Muscle layer of colon (tissue), 2 donors: Measurements from ENCODE around the gene DIAPH1.

Source experiments
- H3K27ac ChIP-seq: one replicate; pipeline ENCODE4 v1.7.0; 2013; ENCODE audit warnings: low read depth, mild to moderate bottlenecking, low read length, moderate library complexity
- H3K27me3 ChIP-seq, 2 donors: one replicate each; pipeline ENCODE4 v1.7.0; 2013; ENCODE audit warnings: low read length in 2 of 2, mild to moderate bottlenecking in 2 of 2; ENCODE audit not compliant: insufficient read depth in 2 of 2, control insufficient read depth in 1 of 2
- H3K36me3 ChIP-seq: one replicate; pipeline ENCODE4 v1.7.0; 2013; ENCODE audit warnings: mild to moderate bottlenecking, low read length; ENCODE audit not compliant: insufficient read depth
- H3K4me1 ChIP-seq: one replicate; pipeline ENCODE4 v1.7.0; 2013; ENCODE audit warnings: mild to moderate bottlenecking, low read length; ENCODE audit not compliant: insufficient read depth
- H3K4me3 ChIP-seq, 2 donors: one replicate each; pipeline ENCODE4 v1.7.0; 2013; ENCODE audit warnings: low read length in 2 of 2, low read depth in 1 of 2, mild to moderate bottlenecking in 1 of 2, moderate library complexity in 1 of 2
- H3K9ac ChIP-seq: one replicate; pipeline ENCODE4 v1.7.0; 2013; ENCODE audit warnings: low read length
- H3K9me3 ChIP-seq: one replicate; pipeline ENCODE4 v1.7.0; 2013; ENCODE audit warnings: mild to moderate bottlenecking, low read length
- donor health status: abdominal sarcoma.
- donor health status: Adenocarcinoma of cecum.

Gene DIAPH1

DNA sequence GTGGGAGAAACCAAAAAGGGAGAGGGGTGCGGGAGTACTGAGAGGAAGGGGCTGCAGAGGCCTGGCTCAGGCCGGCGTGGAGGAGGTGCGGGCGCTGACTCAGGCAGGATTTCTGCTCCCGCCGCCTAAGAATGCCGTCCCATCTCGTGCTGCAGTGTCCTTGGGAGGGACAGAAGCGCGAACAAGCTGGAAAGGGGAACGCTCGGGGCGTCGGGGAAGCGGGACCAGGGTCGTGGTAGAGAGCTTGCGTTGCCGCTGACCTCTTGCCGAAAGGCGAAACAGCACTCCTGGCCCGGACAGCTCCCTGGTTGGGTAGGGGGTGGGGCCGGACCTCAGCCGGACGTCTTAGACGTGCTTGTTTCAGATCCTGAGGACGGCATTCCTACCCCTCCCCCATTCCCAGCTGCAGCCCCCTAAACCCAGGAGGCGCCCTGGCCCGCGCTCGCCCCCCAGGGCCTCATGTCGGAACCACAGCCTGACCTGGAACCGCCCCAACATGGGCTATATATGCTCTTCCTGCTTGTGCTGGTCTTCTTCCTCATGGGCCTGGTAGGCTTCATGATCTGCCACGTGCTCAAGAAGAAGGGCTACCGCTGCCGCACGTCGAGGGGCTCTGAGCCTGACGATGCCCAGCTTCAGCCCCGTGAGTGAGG is 19.1 kb upstream of the DIAPH1 start:
- Histone ChIP-seq H3K36me3 (peaks cover 10% of the 10 kb centered on the region), H3K4me1 (peaks cover 21% of the 10 kb centered on the region), H3K27ac (no peak overlapping the region), H3K9ac (no peak overlapping the region), H3K4me3 (peak overlapping the region; percentile 85 to 92), H3K27me3 (peaks cover 3 to 14% of the 10 kb centered on the region in 2 donors), H3K9me3 (no peaks in the 10 kb centered on the region)

DNA sequence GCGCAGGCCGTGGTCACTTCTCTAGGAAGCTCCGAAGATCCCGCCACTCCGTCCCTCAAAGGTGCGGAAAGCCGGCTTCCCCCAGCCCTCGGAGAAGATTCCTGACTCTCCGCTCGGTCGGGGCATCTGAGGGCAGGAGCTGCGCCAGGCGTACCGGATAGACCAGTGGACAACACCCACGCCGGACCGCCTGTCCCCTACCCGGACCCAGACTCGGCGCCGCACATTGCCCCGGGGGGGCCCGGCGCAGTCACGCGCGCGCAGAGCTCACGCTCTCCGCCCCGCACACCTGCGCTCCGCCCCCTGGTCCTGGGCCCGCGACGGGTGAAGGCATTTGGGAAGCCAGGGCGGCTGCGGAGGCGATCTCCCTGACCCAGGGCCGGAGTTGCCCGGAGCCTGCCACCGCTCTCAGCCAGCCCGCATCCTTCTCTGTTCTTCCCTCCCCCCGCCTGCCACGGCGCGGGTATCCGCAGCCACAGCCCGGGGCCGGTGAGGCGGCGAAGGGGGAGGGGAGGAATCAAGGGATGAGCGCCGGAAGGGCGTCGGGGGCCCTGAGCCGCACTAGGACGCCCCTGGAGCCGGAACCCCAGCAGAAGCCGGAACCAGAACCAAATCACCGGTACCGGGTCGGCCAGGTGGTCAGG is 18.4 kb upstream of the DIAPH1 start:
- H3K4me3 ChIP-seq: peak overlapping the region; percentile 85 to 92
- peaks cover 15% of the 10 kb centered on the region for H3K36me3 ChIP-seq
- peaks cover 21% of the 10 kb centered on the region for H3K4me1 ChIP-seq
- no peak overlapping the region for H3K9ac ChIP-seq
- peaks cover 3 to 14% of the 10 kb centered on the region in 2 donors for H3K27me3 ChIP-seq
- H3K9me3 ChIP-seq: no peaks in the 10 kb centered on the region
- no peak overlapping the region for H3K27ac ChIP-seq

DNA sequence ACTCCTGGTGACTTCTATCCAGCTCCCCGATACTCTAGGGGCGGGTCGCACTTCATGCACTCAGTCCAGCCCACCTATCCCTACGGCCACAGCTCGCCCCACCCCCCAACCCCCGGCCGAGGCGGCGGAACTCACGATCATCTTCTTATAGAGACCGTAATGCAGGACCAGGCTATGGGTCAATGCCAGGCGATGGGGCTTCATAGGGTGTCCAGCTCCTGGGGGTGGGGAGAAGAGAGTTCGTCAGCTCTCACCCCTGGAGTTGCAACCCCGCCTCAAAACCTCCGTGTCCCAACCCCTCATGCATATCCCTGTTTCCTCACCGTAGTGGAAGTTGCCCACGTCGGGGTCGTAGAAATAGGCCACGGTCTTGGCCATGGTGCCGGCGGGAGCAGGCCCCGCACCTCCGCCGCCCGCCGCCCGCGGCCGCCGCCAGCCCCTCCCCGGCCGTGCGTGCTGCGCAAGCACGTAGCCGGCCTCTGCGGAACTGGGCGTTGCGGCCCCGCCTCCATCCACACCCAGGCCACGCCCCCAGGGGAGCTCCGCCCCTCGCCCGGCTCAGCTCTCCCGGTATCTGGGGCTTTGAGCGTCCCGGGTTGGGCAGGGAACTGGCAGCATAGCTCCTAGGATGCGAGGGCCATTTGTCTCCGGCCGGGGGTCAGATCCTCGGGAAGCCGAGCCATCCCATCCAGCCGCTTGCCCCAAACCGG is 17.8 kb upstream of the DIAPH1 start, which contains the start of the genes HDAC3 and RELL2:
TSS of gene HDAC3 (minus strand) at position 437 of the 710 bp plus-strand sequence. CDS start at position 378, 59 bp downstream.
TSS of gene RELL2 (plus strand) at position 585 of the 710 bp plus-strand sequence. CDS start 1,229 bp downstream, outside the sequence.
- Histone ChIP-seq H3K4me1 (peaks cover 21% of the 10 kb centered on the region), H3K9ac (peak within 1 kb of the TSS; percentile 40), H3K27me3 (peaks cover 3 to 14% of the 10 kb centered on the region in 2 donors), H3K4me3 (peak within 1 kb of the TSS; percentile 85 to 92), H3K9me3 (no peaks in the 10 kb centered on the region), H3K36me3 (peaks cover 15% of the 10 kb centered on the region), H3K27ac (peak within 1 kb of the TSS; percentile 69)

DNA sequence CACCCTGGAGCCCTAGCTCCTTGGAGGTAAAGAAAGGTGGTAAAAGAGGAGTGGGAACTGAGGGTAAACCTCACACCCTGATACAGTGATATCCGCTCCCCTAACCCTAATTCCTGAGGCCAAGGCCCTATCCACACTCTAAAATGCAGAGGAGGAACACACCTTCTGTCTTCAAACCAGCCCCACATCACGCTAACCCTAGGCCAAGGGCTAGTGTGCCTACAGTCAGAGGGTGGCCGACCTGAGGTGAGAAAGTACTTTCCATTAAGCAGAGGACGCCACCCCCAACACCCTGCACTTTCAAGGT is 17.3 kb upstream of the DIAPH1 start:
- peaks cover 3 to 14% of the 10 kb centered on the region in 2 donors for H3K27me3 ChIP-seq
- peak overlapping the region; percentile 69 for H3K27ac ChIP-seq
- H3K4me1 ChIP-seq: peaks cover 21% of the 10 kb centered on the region
- peak overlapping the region; percentile 40 for H3K9ac ChIP-seq
- no peaks in the 10 kb centered on the region for H3K9me3 ChIP-seq
- peaks cover 14% of the 10 kb centered on the region for H3K36me3 ChIP-seq
- peak overlapping the region; percentile 85 to 92 for H3K4me3 ChIP-seq

DNA sequence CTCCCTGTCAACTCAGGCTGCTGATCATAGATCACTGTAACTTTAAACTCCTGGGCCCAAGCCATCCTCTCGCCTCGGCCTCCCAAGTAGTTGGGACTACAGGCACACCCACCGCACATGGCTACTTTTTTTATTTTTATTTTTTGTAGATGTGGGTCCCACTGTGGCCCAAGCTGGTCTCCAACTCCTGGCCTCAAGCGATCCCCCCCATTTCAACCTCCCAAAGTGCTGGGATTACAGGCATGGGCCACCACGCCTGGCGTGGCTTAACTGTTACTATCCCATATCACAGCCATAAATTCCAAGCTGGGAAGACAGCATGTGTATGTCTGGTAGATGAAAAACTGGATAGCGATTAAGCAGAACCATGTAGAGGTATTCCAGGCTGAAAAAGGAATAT is 16.8 kb upstream of the DIAPH1 start:
- Histone ChIP-seq H3K4me1 (peaks cover 21% of the 10 kb centered on the region), H3K9me3 (no peaks in the 10 kb centered on the region), H3K27ac (no peak overlapping the region), H3K9ac (peak overlapping the region; percentile 40), H3K36me3 (peaks cover 10% of the 10 kb centered on the region), H3K4me3 (peak overlapping the region; percentile 85 to 92), H3K27me3 (peaks cover 3 to 14% of the 10 kb centered on the region in 2 donors)

DNA sequence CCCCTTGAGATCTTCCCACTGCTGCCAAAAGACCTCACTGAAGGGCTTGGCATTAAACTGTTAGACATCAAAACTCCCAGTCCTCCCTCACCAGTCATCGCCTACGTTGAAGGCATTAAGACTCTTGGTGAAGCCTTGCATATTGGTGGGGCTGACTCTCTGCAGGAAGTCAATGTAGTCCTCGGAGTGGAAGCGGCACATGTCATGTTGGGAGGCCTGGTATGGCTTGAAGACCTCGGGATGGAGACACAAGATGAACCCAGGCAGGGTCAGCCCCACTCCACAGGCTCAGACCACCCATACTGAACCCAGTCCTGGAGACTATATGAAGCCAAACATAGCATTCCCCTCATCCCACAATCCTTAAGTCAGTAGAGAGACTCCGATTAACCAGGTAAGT is 15.9 kb upstream of the DIAPH1 start:
- Histone ChIP-seq H3K4me3 (no peak overlapping the region), H3K27me3 (peaks cover 3 to 14% of the 10 kb centered on the region in 2 donors), H3K9me3 (no peaks in the 10 kb centered on the region), H3K27ac (no peak overlapping the region), H3K9ac (no peak overlapping the region), H3K36me3 (peaks cover 13% of the 10 kb centered on the region), H3K4me1 (peaks cover 21% of the 10 kb centered on the region)

DNA sequence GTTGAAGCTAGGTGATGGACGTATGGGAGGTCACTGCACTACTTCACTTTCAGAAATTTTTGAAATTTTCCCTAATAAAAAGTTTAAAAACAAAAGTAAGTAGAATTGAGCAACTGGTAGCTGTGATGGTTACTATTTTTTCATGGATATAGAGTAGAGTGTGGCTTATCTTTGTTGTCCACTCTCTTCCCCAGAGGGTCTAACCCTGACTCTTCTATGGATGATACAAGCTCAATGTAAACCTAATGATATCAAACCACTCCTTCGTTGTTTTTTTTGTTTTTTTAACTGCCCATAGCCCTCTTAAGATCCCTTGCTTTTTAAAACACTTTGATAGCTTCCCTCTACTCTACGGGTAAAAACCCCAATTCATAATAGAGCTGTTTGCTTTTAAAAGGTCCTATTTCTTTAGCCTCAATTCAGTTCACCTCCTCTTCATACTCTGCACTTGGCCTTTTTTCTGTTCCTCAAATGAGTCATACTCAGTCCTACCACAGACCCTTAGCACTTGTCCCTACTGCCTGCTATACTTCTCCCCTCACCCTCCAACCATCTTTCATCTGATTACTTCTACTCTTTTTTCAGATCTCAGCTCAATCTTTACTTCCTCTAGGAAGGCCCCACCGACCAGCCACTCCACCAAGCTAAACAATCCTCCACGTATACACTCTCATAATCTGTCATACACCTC is 15.2 kb upstream of the DIAPH1 start:
- peaks cover 21% of the 10 kb centered on the region for H3K4me1 ChIP-seq
- no peak overlapping the region for H3K4me3 ChIP-seq
- H3K9ac ChIP-seq: no peak overlapping the region
- no peak overlapping the region for H3K27ac ChIP-seq
- peaks cover 20% of the 10 kb centered on the region for H3K36me3 ChIP-seq
- H3K9me3 ChIP-seq: no peaks in the 10 kb centered on the region
- H3K27me3 ChIP-seq: peaks cover 3 to 14% of the 10 kb centered on the region in 2 donors

DNA sequence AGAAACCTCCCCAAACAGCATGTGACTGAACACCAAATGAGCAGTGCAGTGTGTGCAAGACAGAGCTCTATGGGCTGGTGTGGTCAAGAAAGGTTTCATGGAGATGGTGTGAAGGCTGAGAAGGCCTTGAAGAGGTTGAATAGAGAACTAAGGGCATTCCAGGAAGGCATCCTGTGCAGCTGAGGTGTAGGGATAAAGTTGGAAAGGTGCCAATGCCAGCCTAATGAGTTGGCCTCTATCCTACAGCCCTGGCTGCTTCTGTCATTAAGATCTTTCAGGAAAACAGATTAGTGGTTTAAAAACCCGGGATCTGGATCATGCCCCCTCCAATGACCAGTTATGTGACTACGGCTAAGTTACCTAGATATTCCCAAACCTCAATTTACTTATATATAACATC is 13.8 kb upstream of the DIAPH1 start:
- H3K36me3 ChIP-seq: peaks cover 33% of the 10 kb centered on the region
- H3K4me1 ChIP-seq: peaks cover 19% of the 10 kb centered on the region
- H3K27me3 ChIP-seq: peaks cover 0 to 6% of the 10 kb centered on the region in 2 donors
- no peaks in the 10 kb centered on the region for H3K9me3 ChIP-seq
- no peak overlapping the region for H3K4me3 ChIP-seq
- no peak overlapping the region for H3K9ac ChIP-seq
- H3K27ac ChIP-seq: no peak overlapping the region

DNA sequence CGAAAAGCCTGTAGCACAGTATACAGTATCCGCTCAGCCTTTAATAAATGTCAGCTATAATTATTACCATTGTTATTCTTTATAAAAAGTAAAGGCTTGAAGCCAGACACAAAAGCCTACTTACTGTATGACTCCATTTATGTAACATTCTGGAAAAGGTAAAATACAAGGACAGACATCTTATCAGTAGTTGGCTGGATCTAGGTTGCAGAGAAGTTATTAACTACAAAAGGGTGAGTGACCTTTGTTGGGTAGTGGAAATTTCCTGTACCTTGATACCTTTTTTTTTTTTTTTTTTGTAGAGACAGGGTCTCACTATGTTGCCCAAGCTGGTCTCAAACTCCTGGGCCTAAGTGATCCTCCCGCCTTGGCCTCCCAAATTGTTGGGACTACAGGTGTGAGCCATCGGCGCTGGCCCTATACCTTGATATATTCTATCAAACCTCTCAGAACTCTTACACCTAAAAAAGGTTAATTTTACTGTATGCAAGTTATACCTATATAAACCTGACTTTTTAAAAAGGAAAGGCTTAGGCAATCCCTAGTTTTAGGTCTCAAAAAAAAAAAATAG is 11.9 kb upstream of the DIAPH1 start:
- Histone ChIP-seq H3K4me3 (no peak overlapping the region), H3K27ac (no peak overlapping the region), H3K9me3 (no peaks in the 10 kb centered on the region), H3K36me3 (peaks cover 44% of the 10 kb centered on the region), H3K9ac (no peak overlapping the region), H3K4me1 (peaks cover 11% of the 10 kb centered on the region), H3K27me3 (no peaks in the 10 kb centered on the region)

DNA sequence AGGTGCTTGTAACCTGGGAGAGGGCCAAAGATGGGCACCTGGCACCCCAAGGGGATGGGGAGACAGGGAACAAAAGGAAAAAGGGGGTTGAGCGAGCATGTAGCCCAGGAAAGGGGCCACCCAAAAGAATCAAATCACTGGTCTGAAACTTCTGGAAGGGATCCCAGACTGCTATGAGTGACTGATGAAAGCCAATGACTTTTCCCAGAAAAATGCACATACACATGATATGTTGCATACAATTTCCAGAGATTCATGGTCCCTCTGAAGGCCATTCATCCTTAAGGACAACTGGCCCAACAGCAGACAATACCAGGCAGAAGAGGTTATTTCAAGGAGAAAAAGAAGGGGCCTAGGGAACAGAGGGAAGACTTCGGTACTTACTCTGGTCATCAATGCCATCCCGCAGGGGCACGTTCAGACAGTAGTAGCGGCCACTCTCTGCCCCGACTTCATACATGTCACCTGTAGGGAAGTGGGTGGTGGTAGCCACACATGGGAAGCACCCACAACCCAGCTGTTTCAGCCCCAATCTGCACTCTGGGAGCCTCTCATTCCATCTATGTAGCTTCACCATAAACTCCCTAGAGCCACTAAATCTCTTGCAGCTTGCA is 9.5 kb upstream of the DIAPH1 start:
- Histone ChIP-seq H3K27ac (no peak overlapping the region), H3K36me3 (peaks cover 62% of the 10 kb centered on the region), H3K27me3 (no peaks in the 10 kb centered on the region), H3K4me3 (no peak overlapping the region), H3K9ac (no peak overlapping the region), H3K4me1 (no peaks in the 10 kb centered on the region), H3K9me3 (no peaks in the 10 kb centered on the region)
